NCI-H1417 (cell line): Measurements from ENCODE around the gene BGN.

ENCODE experiments used
- DNase-seq, 3 experiments: peaks; one replicate each; lab custom pipeline; 2025; lab: John Stamatoyannopoulos, UW

Gene BGN

GRCh38 chrX:153482376-153483015 lies 12.3 kb upstream of the BGN start:
- DNase-seq: no peak

DNA sequence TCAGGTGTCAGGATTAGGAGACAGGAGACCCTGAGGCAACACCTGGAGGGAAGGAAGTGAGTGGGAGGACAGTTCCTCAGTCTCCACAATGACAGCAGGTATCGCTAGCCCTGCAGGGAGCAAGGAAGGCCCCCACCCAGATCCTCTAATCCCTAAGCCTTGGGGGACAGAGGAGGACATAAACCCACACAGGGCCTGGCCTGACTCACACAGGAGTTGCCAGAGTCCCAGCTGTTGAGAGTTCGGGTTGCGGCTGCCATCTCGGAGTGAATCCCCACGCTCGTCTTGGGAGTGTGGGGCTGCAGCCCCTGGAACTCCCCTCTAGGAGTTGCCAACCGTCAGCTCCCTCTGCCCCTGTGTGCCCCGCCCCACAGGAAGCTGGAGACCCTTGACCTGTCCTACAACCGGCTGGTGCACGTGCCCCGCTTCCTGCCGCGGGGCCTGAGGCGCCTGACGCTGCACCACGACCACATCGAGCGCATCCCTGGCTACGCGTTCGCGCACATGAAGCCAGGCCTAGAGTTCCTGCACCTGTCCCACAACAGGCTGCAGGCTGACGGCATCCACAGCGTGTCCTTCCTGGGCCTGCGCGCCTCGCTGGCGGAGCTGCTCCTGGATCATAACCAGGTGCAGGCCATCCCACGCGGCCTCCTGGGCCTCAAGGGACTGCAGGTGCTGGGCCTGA lies 9.2 kb upstream of the BGN start:
- DNase-seq: peak in 1 of 3 experiments; percentile 5

- DNase-seq: no peak
These were observed 8.6 kb upstream of the BGN start for GRCh38 chrX:153486171-153486570.

DNA sequence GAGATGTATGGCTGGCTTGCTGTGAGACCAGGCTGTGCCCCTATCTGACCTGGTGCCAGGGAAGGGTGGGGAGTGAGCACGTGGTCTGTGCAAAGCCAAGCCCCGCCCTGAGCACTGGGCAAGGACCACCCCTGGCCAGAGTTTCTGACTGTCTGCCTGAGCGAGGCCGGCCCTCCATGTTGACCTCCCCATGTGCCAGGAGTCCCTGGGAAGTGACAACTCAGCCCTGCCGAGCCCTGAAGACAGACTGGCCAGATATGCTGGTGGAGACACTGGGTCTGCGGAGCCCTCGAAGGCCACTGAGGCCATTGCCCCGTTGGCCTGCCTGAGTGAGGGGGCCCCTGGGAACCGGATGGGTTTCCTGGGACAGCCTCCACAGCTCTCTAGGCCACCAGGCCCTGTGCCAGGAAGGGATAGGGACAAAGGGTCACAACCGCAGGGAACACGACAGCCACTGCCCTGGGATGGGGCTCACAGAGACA lies 7.1 kb upstream of the BGN start:
- DNase-seq: no peak

- DNase-seq: no peak
These were observed 6.4 kb upstream of the BGN start for GRCh38 chrX:153488231-153488914.

- no peak for DNase-seq
These were observed 4.4 kb upstream of the BGN start for GRCh38 chrX:153490217-153490930.

- peak in 1 of 3 experiments; percentile 33 for DNase-seq
These were observed 3.3 kb upstream of the BGN start for GRCh38 chrX:153491351-153491914.

DNA sequence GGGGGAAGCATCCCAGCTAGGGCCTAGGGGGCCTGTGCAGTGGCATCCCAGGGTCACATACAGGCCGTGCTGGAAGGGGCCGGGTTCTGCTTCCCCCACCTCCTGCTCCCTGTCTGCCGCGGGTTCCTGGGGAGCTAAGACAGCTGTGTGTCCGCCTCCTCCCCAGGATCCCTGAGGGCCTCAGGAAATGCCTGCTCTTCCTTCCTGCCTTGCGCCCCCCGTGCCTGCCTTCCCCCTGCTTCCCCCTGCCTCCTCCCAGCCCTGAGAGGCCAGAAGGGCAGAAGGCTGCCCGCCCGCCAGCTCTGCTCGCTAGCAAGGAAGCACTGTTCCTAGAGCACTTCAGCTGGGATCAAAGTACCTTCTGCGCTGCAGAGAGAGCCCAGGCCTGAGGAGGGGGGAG lies 2.9 kb upstream of the BGN start:
- DNase-seq: peak in 1 of 3 experiments; percentile 33

DNA sequence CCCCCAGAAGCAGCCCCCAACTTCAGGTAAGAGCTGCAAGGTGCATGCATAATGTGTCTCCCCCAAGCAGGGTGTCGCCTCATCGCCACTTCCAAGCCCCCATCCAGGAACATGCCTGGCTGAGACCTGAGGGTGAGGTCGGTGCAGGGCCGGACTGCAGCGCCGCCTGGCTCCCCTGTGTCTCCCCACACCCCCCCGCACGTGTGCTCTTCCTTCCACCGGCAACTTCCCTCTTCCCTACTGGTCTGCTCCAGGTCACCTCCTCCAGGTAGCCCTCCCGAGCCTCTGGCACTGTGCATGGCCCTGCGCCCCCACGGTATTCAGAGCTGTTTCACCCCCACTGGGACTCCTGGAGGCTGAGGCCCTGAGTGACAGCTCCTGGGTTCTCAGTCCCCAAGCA lies 2.2 kb upstream of the BGN start:
- no peak for DNase-seq

DNA sequence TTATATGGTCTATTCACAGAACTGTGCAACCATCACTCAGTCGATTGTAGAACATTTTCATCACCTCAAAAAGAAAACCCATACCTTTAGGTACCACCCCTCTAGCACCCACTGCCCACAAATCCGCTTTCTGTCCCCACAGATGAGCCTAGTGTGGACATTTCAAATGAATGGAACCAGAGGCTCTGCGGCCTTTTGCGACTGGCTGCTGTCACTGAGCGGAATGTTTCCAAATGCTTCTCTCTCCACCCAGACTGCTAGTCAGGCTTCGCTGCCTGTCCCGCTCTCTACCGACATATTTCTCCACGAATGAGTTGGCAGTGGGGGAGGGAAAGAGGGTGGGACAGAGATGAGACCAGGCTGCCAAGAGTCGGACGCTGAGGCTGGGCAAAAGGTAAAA lies 1.7 kb upstream of the BGN start:
- DNase-seq: no peak

DNA sequence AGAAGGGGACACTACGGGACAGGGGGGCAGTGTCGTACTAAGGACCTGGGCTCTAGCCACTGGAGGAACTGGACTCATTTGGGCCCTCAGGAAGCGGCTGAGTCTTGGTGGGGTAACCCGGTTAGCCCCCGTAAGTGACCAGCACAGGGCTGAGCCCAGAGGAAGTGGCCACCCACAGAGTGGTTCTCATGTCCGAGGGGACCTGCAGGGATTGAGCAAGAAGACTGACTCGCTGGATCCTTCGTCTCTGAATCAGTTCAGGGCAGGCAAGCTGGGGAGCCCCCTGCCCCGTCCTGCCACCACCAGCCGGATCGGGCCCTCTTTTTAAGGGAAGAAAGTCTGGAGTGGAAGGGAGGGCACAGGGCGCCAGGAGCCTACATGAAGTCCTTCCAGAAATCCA lies 719 bp upstream of the BGN start:
- no peak for DNase-seq

DNA sequence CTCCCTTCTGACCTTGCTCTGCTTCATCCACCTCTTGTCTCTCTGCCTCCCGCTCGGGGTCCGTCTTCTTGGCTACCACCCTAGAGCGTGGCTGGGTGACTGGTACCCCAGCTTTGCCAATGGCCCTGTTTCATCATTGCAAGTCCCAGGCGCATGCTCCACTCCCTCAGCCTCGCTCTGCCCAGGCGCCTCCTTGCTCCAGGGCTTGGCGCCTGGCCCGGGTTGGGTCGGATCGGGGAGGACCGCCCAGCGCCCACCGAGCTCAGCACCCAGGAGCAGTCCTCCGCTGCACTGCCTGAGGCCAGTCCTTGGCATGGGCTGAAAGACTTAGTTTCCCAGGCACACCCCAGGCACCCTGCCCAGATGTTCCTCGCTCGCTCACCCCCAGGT lies 577 bp downstream of the BGN start:
- no peak for DNase-seq

DNA sequence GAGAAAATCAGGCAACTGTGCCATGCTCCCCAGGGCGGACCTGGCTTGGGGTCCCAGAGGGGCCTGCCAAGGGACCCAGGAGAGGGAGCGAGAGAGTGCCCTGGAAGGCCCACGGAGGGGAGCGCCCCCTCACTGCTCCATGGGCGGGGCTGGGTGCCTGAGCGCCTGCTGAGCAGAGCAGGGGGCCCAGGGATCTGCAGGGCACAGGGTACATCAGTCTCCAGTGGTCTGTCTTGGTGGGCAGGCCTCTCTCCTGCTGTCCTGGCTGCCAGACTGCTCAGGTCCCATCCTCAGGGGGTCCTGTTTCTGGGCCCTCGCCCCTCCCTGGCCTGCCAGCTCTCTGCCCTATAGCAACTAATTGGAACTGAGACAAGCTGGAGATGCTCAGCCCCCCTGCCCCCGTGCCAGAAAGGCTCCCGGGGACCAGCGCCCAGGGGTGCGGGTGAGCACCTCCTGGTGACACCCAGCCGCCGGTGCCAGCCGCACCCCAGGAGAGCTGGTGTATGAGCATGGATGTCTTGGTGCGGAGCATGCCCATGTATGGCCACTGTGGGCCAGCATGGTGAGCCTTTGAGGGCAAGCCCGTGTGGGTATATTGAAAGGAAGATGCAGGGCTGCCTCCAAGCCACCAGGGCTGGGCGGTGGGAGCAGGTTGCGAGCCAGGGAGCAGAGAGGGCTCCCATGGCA lies 1.3 kb downstream of the BGN start:
- DNase-seq: no peak

- DNase-seq: no peak
These were observed 1.8 kb downstream of the BGN start for GRCh38 chrX:153496590-153496959.

DNA sequence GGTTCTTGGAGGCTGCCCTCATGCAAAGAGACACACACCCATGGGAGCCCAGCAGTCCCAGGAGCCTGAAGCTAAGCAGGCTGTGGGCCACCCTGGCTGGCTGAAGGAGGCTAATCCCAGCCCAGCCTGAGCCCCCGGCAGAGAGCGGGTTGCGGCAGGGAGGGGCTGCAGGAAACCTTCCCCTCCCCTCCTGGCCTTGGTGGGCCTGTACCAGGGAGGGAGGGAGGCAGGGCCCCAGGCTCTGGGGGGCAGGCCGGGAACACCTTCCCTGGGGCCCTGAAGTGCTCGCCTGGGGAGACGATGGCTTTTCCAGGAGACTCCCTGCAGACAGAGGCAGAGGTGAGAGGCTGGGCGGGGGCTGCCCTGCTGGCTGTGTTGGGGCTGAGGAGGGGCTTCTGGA lies 3.7 kb downstream of the BGN start:
- DNase-seq: no peak

- DNase-seq: no peak
These were observed 4.6 kb downstream of the BGN start for GRCh38 chrX:153499341-153499740.

DNA sequence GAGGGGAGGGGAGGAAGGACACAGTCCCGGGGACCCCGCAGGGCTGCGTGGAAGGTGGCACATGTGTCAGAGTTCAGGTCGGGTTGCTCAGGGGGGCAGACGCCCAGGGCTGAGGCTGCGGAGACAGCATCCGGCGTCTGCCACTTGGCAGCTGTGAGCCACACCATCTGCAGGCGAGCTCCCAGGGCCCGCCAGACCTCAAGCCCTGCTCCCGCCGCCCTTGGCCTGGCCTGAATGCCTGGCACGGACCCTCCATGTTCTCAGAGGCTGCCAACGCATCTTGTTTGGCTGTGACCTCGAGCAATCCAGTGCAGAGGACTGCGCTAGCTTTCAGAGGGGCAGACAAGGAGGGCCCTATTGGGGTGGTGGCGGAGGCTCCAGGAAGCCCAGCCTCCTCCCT lies 5.1 kb downstream of the BGN start:
- no peak for DNase-seq

- DNase-seq: no peak
These were observed 6.0 kb downstream of the BGN start for GRCh38 chrX:153500676-153501280.

DNA sequence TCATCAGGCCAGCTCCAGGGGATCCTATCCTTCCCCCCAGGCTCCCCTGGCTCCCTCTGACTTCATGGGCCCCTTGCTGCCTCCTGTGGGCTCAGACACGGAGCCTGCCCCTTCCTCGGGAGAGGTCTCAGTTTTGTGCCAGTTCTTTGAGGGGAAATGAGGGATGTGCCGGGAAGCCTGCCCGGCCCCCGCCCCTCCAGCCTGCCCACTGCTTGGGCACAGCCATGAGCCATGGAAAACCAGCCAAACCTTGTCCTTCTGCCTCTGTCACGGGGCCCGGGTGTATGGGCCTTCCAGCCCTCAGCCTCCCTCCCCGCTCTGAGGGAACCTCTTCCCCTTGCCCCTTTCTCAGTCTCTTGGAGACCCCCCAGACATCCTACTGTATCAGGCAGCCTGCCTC lies 6.8 kb downstream of the BGN start:
- no peak for DNase-seq

DNA sequence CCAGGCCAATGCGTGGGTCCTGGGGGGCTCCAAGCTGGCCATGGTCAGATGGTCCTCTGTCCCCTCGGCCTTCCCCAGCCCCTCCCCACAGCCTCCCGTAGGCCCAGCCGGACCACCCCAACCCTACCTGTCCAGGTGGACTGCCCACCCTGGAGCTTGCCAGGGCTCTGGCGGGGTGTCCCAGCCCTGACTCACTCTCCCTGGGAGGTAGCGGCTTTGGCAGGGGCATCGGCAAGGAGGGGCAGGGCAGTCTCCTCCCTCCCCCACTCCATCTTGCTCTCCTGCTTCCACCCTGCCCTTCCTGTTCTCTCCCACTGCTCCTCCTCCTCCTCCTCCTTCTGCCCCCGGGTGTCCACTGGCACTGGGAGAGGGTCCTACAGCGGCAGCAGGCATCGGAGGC lies 7.4 kb downstream of the BGN start:
- DNase-seq: no peak

GRCh38 chrX:153502796-153503195 lies 8.0 kb downstream of the BGN start:
- DNase-seq: no peak
